IPS DF 19.7 (cell line): ENCODE results near the gene NOXA1.
"Not testable (repeated sequence)": the region's sequence is repeated elsewhere in the genome, so short reads cannot be mapped to it uniquely, and the experiment has no call there.

Experiments
- DNase-seq: peaks from one replicate; pipeline ENCODE4 v3.0.0-alpha.2; 2013; ENCODE audit warnings: low read depth, low spot score

Gene NOXA1

GRCh38 chr9:137404961-137405567, 18.1 kb upstream of the NOXA1 start:
- no peak for DNase-seq

- no peak for DNase-seq
Observed at GRCh38 chr9:137405677-137406081, 17.5 kb upstream of the NOXA1 start.

- DNase-seq, result no peak
Observed at GRCh38 chr9:137406085-137406760, 17.0 kb upstream of the NOXA1 start.

GRCh38 chr9:137406876-137407589, 16.2 kb upstream of the NOXA1 start:
- no peak for DNase-seq

GRCh38 chr9:137407590-137408300, 15.4 kb upstream of the NOXA1 start:
- DNase-seq, result no peak

- DNase-seq, result no peak
Observed at GRCh38 chr9:137408651-137409405, 14.4 kb upstream of the NOXA1 start.

GRCh38 chr9:137409515-137409914, 13.7 kb upstream of the NOXA1 start:
- DNase-seq, result no peak

GRCh38 chr9:137410236-137410890, 12.8 kb upstream of the NOXA1 start:
- not testable (repeated sequence) for DNase-seq

- no peak for DNase-seq
Observed at GRCh38 chr9:137410891-137411249, 12.3 kb upstream of the NOXA1 start.

GRCh38 chr9:137411260-137411644, 11.9 kb upstream of the NOXA1 start:
- DNase-seq, result no peak

- DNase-seq, result no peak
Observed at GRCh38 chr9:137411645-137412380, 11.4 kb upstream of the NOXA1 start.

GRCh38 chr9:137412431-137412830, 10.8 kb upstream of the NOXA1 start:
- no peak for DNase-seq

- no peak for DNase-seq
Observed at GRCh38 chr9:137415451-137415850, 7.7 kb upstream of the NOXA1 start.

- DNase-seq, result no peak
Observed at GRCh38 chr9:137416006-137416562, 7.1 kb upstream of the NOXA1 start.

GRCh38 chr9:137416563-137417151, 6.5 kb upstream of the NOXA1 start:
- DNase-seq, result no peak

- no peak for DNase-seq
Observed at GRCh38 chr9:137417161-137418021, 5.8 kb upstream of the NOXA1 start.

GRCh38 chr9:137421838-137422603, 1.2 kb upstream of the NOXA1 start:
- no peak for DNase-seq
